IMR-90 (cell line): Measurements from ENCODE around the gene SDK1. TPM values are rescaled to one million over a fixed set of nuclear protein-coding genes. Genes with fewer than 3 reads are reported as not detected.

Source experiments
- ATAC-seq: fragments of 200-7000 bp; cut with Tn5 transposase; 2 replicates; pipeline ENCODE4 v1.9.1; 2020; ENCODE audit warnings: low read depth, mild to moderate bottlenecking, moderate library complexity
- BruUV-seq: library from RNA; stranded (reverse); fragments of 400-500 nt; replicated peaks from 2 replicates; lab custom pipeline; 2021; lab: Mats Ljungman, UMichigan
- CTCF ChIA-PET: fragments of 300-600 bp; formaldehyde crosslinking; extraction: SDS; loops from one replicate; lab custom pipeline; 2021; ENCODE audit warnings: antibody characterized with exemption; lab: Yijun Ruan, JAX
- POLR2A ChIA-PET: fragments of 300-600 bp; sonication (Branson Sonifier 250); formaldehyde crosslinking; loops from one replicate; lab custom pipeline; 2022; ENCODE audit warnings: antibody characterized with exemption; ENCODE audit not compliant: unreplicated experiment; lab: Charles Lee
- DNase-seq: peaks from one replicate; pipeline ENCODE4 v3.0.0; 2013
- H2AFZ ChIP-seq: replicated peaks from 2 replicates; pipeline ENCODE3; 2013; ENCODE audit warnings: low read length, mild to moderate bottlenecking; ENCODE audit not compliant: poor library complexity
- H2AK5ac ChIP-seq: 2 replicates; pipeline ENCODE4 v1.6.1; 2013; ENCODE audit warnings: low read depth, low read length, inconsistent platforms
- H2AK9ac ChIP-seq: replicated peaks from 2 replicates; pipeline ENCODE3; 2013; ENCODE audit warnings: mild to moderate bottlenecking, low read depth, low read length, moderate library complexity; ENCODE audit not compliant: poor library complexity
- H2BK120ac ChIP-seq: 2 replicates; pipeline ENCODE4 v1.6.1; 2013; ENCODE audit warnings: low read depth, low read length, inconsistent platforms
- H2BK15ac ChIP-seq: 3 replicates; pipeline ENCODE4 v1.6.1; 2013; ENCODE audit warnings: low read depth, low read length, inconsistent platforms
- H2BK20ac ChIP-seq: 2 replicates; pipeline ENCODE4 v1.6.1; 2013; ENCODE audit warnings: low read depth, mild to moderate bottlenecking, inconsistent platforms, low read length, moderate library complexity
- H2BK5ac ChIP-seq: 2 replicates; pipeline ENCODE4 v1.6.1; 2013; ENCODE audit warnings: mild to moderate bottlenecking, low read depth, low read length, inconsistent platforms; ENCODE audit not compliant: poor library complexity, severe bottlenecking
- H3K14ac ChIP-seq: replicated peaks from 2 replicates; pipeline ENCODE4 v1.6.1; 2013; ENCODE audit warnings: low read depth, low read length, inconsistent platforms
- H3K18ac ChIP-seq: 2 replicates; pipeline ENCODE4 v1.6.1; 2013; ENCODE audit warnings: low read depth, low read length, control low read depth
- H3K23ac ChIP-seq: 2 replicates; pipeline ENCODE4 v1.6.1; 2013; ENCODE audit warnings: low read depth, low read length, inconsistent platforms
- H3K27ac ChIP-seq: 2 replicates; pipeline ENCODE4 v1.5.1; 2013; ENCODE audit warnings: mild to moderate bottlenecking, control low read depth, low read length; ENCODE audit not compliant: insufficient read depth
- H3K27me3 ChIP-seq: 2 replicates; pipeline ENCODE4 v1.6.1; 2013; ENCODE audit warnings: low read length; ENCODE audit not compliant: control insufficient read depth, insufficient read depth
- H3K36me3 ChIP-seq: 2 replicates; pipeline ENCODE4 v1.6.1; 2013; ENCODE audit warnings: low read length, mixed read lengths; ENCODE audit not compliant: control insufficient read depth, insufficient read depth
- H3K4ac ChIP-seq: 2 replicates; pipeline ENCODE4 v1.6.1; 2013; ENCODE audit warnings: low read depth, low read length, inconsistent platforms
- H3K4me1 ChIP-seq: 2 replicates; pipeline ENCODE4 v1.6.1; 2013; ENCODE audit warnings: low read length, mixed read lengths; ENCODE audit not compliant: control insufficient read depth, insufficient read depth
- H3K4me2 ChIP-seq: 2 replicates; pipeline ENCODE4 v1.6.1; 2013; ENCODE audit warnings: low read depth, mild to moderate bottlenecking, control low read depth, low read length, moderate library complexity
- H3K4me3 ChIP-seq: 2 replicates; pipeline ENCODE4 v1.5.1; 2013; ENCODE audit warnings: low read depth, mild to moderate bottlenecking, control low read depth, low read length, moderate library complexity; ENCODE audit not compliant: insufficient read depth
- H3K56ac ChIP-seq: 2 replicates; pipeline ENCODE4 v1.6.1; 2013; ENCODE audit warnings: low read length, inconsistent platforms; ENCODE audit not compliant: insufficient read depth; ENCODE audit errors: extremely low read depth
- H3K79me1 ChIP-seq, 2 experiments: 2 replicates each; pipeline ENCODE4 v1.6.1; 2013; ENCODE audit warnings: low read length in 2 of 2, inconsistent platforms in 1 of 2, low read depth in 1 of 2
- H3K9ac ChIP-seq: 2 replicates; pipeline ENCODE4 v1.6.1; 2013; ENCODE audit warnings: low read depth, low read length, control low read depth
- H3K9me1 ChIP-seq: 2 replicates; pipeline ENCODE4 v1.6.1; 2013; ENCODE audit warnings: low read length, inconsistent platforms; ENCODE audit not compliant: insufficient read depth
- H3K9me3 ChIP-seq: 2 replicates; pipeline ENCODE4 v1.6.1; 2013; ENCODE audit warnings: low read length; ENCODE audit not compliant: control insufficient read depth, insufficient read depth
- H4K20me1 ChIP-seq: 2 replicates; pipeline ENCODE4 v1.6.1; 2013; ENCODE audit warnings: low read length, inconsistent platforms; ENCODE audit not compliant: insufficient read depth
- H4K5ac ChIP-seq: 2 replicates; pipeline ENCODE4 v1.6.1; 2013; ENCODE audit warnings: mild to moderate bottlenecking, low read depth, low read length, control low read depth
- H4K8ac ChIP-seq, 2 experiments: 2 replicates each; pipeline ENCODE4 v1.6.1; 2013; ENCODE audit warnings: low read depth in 2 of 2, low read length in 2 of 2, control low read depth in 1 of 2, inconsistent platforms in 1 of 2
- H4K91ac ChIP-seq: 2 replicates; pipeline ENCODE4 v1.6.1; 2013; ENCODE audit warnings: low read depth, low read length, inconsistent platforms; ENCODE audit not compliant: insufficient read depth
- BHLHE40 ChIP-seq: fragments of 150-350 bp; IDR thresholded peaks from 2 replicates; pipeline ENCODE4 v1.6.1; 2016; ENCODE audit warnings: mild to moderate bottlenecking, low read depth, low read length
- CHD1 ChIP-seq: IDR thresholded peaks from 2 replicates; pipeline ENCODE4 v1.6.1; 2012; ENCODE audit warnings: low read depth, low read length, improper control_type of control experiment
- FOS ChIP-seq: fragments of 150-350 bp; IDR thresholded peaks from 2 replicates; pipeline ENCODE4 v1.6.1; 2016; ENCODE audit warnings: low read depth, low read length
- MAZ ChIP-seq: IDR thresholded peaks from 2 replicates; pipeline ENCODE4 v1.6.1; 2012; ENCODE audit warnings: low read depth, mild to moderate bottlenecking, low read length, improper control_type of control experiment, moderate library complexity, borderline replicate concordance
- MXI1 ChIP-seq: IDR thresholded peaks from 2 replicates; pipeline ENCODE4 v1.6.1; 2012; ENCODE audit warnings: low read depth, mild to moderate bottlenecking, low read length, moderate library complexity, borderline replicate concordance
- NFE2L2 ChIP-seq: fragments of 150-350 bp; IDR thresholded peaks from 2 replicates; pipeline ENCODE4 v1.6.1; 2016; ENCODE audit warnings: low read depth, mild to moderate bottlenecking, low read length
- POLR2A ChIP-seq: IDR thresholded peaks from 2 replicates; pipeline ENCODE4 v1.6.1; 2012; ENCODE audit warnings: mild to moderate bottlenecking, low read depth, low read length
- RAD21 ChIP-seq: IDR thresholded peaks from 2 replicates; pipeline ENCODE4 v1.6.1; 2012; ENCODE audit warnings: low read length, improper control_type of control experiment
- SMC3 ChIP-seq: fragments of 150-350 bp; IDR thresholded peaks from 2 replicates; pipeline ENCODE4 v1.6.1; 2016; ENCODE audit warnings: low read depth, mild to moderate bottlenecking, antibody characterized with exemption, low read length, moderate library complexity
- WGBS, 2 experiments: methylation state at CpG; one replicate each; pipeline versions ENCODE4 v1.1.5 to v1.1.7; 2013; ENCODE audit warnings: missing lambda C conversion rate in 2 of 2; ENCODE audit not compliant: insufficient read length in 1 of 2; ENCODE audit errors: extremely low coverage in 2 of 2; 5-methylcytosine and 5-hydroxymethylcytosine counted together
- dilution Hi-C: fragments of 300-500 bp; cut with HindIII; formaldehyde crosslinking; loops from one replicate; pipeline ENCODE4 v1.14.3; 2018; ENCODE audit warnings: low sequenced_read_pairs; ENCODE audit not compliant: unreplicated experiment
- in situ Hi-C: fragments of 300-500 bp; cut with MboI; formaldehyde crosslinking; loops from 3 replicates; pipeline ENCODE4 v1.14.3; 2019; ENCODE audit warnings: low sequenced_read_pairs, inconsistent platforms, mixed read lengths
- intact Hi-C: fragments of 100-400 bp; cut with micrococcal nuclease; formaldehyde crosslinking; loops from 2 replicates; pipeline ENCODE4 v1.10.0; 2022
- polyA plus RNA-seq, 3 experiments: library from polyadenylated mRNA; depleted of rRNA; stranded (reverse); fragments of >200 nt; gene quantifications; 2 replicates each; pipeline ENCODE4 v1.2.3, GENCODE V29; 2012; ENCODE audit warnings: low replicate concordance in 1 of 3
- total RNA-seq: library from RNA; depleted of rRNA; stranded (reverse); fragments of >200 nt; gene quantifications from 2 replicates; pipeline ENCODE4 v1.2.3, GENCODE V29; 2012
- TF ChIP-seq, protein P1 (sequence below): conservative IDR thresholded peaks from 2 replicates; pipeline ENCODE4 v1.5.1; 2012; ENCODE audit warnings: mild to moderate bottlenecking, low read depth, low read length, improper control_type of control experiment
- TF ChIP-seq, protein P2 (sequence below): fragments of 150-350 bp; IDR thresholded peaks from 2 replicates; pipeline ENCODE4 v1.6.1; 2017; ENCODE audit warnings: mild to moderate bottlenecking, antibody characterized with exemption, low read length, low read depth

Gene SDK1
- total and polyA plus RNA-seq, 2 of the 4 experiments (the other 2 are of a cell fraction), result 1.5 to 1.6 TPM

DNA sequence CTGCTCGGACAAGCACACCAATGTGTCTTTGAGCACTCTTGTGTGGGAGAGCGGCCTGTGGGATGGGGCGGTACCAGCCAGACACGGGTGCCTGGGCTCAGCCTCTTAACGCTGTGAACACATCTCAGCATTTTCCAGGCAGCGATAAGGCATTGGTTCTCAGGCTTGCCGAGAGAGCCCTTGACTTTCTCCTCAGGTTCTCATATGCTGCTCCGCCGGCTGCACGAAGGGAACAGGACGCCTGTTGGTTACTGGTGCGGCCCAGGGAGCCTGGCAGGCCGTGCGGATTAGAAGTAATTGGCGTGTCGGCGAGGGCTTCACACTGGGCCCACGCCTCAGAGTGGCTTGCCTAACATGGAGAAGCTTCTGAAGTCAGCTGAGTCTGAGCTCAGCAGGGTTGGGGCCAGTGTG, 924.3 kb downstream of the SDK1 start:
- no peaks in the 10 kb centered on the region for H3K4me1 ChIP-seq
- H2BK5ac ChIP-seq, result no peak overlapping the region
- no peak overlapping the region for H3K9ac ChIP-seq
- H3K9me3 ChIP-seq, result peaks cover 9% of the 10 kb centered on the region
- H2BK120ac ChIP-seq, result no peak overlapping the region
- H3K79me1 ChIP-seq, result no peaks in the 10 kb centered on the region
- no peak overlapping the region for H2BK15ac ChIP-seq
- H2BK20ac ChIP-seq, result no peak overlapping the region
- BruUV-seq, result no TSS peak
- H3K18ac ChIP-seq, result no peak overlapping the region
- no peak overlapping the region for H3K4me3 ChIP-seq
- ATAC-seq (no peak), DNase-seq (no peak)
- no peak overlapping the region for H3K56ac ChIP-seq
- no peaks in the 10 kb centered on the region for H3K36me3 ChIP-seq
- ChIA-PET POLR2A (no interaction called here), CTCF (no interaction called here)
- no peak overlapping the region for H3K4me2 ChIP-seq
- dilution Hi-C loops (no loop called here), intact Hi-C loops (no loop called here), in situ Hi-C loops (no loop called here)
- no peaks in the 10 kb centered on the region for H4K20me1 ChIP-seq
- no peak overlapping the region for H2AK9ac ChIP-seq
- no peak overlapping the region for H2AFZ ChIP-seq
- 90% methylated on average over 12 of the region's 18 CpGs; no CpG with 5 or more reads in 1 of the 2 experiments for whole genome bisulfite sequencing, 2 experiments
- H4K5ac ChIP-seq, result no peak overlapping the region
- no peak overlapping the region for H4K8ac ChIP-seq
- no peak overlapping the region for H2AK5ac ChIP-seq
- no peaks in the 10 kb centered on the region for H3K27me3 ChIP-seq
- H3K14ac ChIP-seq, result no peak overlapping the region
- H3K27ac ChIP-seq, result no peak overlapping the region
- H4K91ac ChIP-seq, result no peak overlapping the region
- H3K4ac ChIP-seq, result no peak overlapping the region
- TF ChIP-seq SMC3 (no peak), CHD1 (no peak), MXI1 (no peak), MAZ (no peak), BHLHE40 (no peak), POLR2A (no peak), FOS (no peak), NFE2L2 (no peak), RAD21 (no peak)
- TF ChIP-seq, protein P1, sequence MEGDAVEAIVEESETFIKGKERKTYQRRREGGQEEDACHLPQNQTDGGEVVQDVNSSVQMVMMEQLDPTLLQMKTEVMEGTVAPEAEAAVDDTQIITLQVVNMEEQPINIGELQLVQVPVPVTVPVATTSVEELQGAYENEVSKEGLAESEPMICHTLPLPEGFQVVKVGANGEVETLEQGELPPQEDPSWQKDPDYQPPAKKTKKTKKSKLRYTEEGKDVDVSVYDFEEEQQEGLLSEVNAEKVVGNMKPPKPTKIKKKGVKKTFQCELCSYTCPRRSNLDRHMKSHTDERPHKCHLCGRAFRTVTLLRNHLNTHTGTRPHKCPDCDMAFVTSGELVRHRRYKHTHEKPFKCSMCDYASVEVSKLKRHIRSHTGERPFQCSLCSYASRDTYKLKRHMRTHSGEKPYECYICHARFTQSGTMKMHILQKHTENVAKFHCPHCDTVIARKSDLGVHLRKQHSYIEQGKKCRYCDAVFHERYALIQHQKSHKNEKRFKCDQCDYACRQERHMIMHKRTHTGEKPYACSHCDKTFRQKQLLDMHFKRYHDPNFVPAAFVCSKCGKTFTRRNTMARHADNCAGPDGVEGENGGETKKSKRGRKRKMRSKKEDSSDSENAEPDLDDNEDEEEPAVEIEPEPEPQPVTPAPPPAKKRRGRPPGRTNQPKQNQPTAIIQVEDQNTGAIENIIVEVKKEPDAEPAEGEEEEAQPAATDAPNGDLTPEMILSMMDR, result no peak
- TF ChIP-seq, protein P2, sequence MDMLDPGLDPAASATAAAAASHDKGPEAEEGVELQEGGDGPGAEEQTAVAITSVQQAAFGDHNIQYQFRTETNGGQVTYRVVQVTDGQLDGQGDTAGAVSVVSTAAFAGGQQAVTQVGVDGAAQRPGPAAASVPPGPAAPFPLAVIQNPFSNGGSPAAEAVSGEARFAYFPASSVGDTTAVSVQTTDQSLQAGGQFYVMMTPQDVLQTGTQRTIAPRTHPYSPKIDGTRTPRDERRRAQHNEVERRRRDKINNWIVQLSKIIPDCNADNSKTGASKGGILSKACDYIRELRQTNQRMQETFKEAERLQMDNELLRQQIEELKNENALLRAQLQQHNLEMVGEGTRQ, result no peak
- no peaks in the 10 kb centered on the region for H3K9me1 ChIP-seq
- no peak overlapping the region for H3K23ac ChIP-seq
